Hepatocyte (in vitro differentiated cells): Measurements from ENCODE around the gene PLD3. TPM values are rescaled to one million over a fixed set of nuclear protein-coding genes. Genes with fewer than 3 reads are reported as not detected.

ENCODE experiments used
- DNase-seq: peaks from one replicate; pipeline ENCODE4 v3.0.0-alpha.2; 2016; ENCODE audit warnings: low spot score
- H2AFZ ChIP-seq: fragments of 200-600 bp; sonication (generic); 2 replicates; pipeline ENCODE4 v1.6.0; 2016; ENCODE audit warnings: antibody characterized with exemption, mild to moderate bottlenecking
- H3K27ac ChIP-seq: fragments of 200-600 bp; sonication (generic); 2 replicates; pipeline ENCODE4 v1.5.1; 2016; ENCODE audit warnings: mild to moderate bottlenecking
- H3K27me3 ChIP-seq: fragments of 200-600 bp; sonication (generic); 2 replicates; pipeline ENCODE4 v1.6.1; 2016
- H3K36me3 ChIP-seq: fragments of 200-600 bp; sonication (generic); replicated peaks from 2 replicates; pipeline ENCODE4 v1.5.1; 2016; ENCODE audit warnings: low read depth; ENCODE audit not compliant: insufficient read depth
- H3K4me1 ChIP-seq: fragments of 200-600 bp; sonication (generic); 2 replicates; pipeline ENCODE4 v1.5.1; 2016; ENCODE audit warnings: mild to moderate bottlenecking, moderate library complexity; ENCODE audit not compliant: insufficient read depth
- H3K4me2 ChIP-seq: fragments of 200-600 bp; sonication (generic); 2 replicates; pipeline ENCODE4 v1.6.0; 2016
- H3K4me3 ChIP-seq: fragments of 200-600 bp; sonication (generic); 2 replicates; pipeline ENCODE4 v1.5.1; 2016; ENCODE audit warnings: mild to moderate bottlenecking
- H3K79me2 ChIP-seq: fragments of 200-600 bp; sonication (generic); 2 replicates; pipeline ENCODE4 v1.6.0; 2017; ENCODE audit warnings: mild to moderate bottlenecking
- H3K9me2 ChIP-seq: fragments of 200-600 bp; sonication (generic); replicated peaks from 2 replicates; pipeline ENCODE4 v1.6.0; 2017; ENCODE audit warnings: mild to moderate bottlenecking; ENCODE audit not compliant: insufficient read depth
- H3K9me3 ChIP-seq: fragments of 200-600 bp; sonication (generic); 2 replicates; pipeline ENCODE4 v1.5.1; 2016; ENCODE audit warnings: low read depth, mild to moderate bottlenecking
- H4K20me1 ChIP-seq: fragments of 200-600 bp; sonication (generic); 2 replicates; pipeline ENCODE4 v1.6.0; 2016; ENCODE audit warnings: mild to moderate bottlenecking; ENCODE audit not compliant: insufficient read depth, poor library complexity, severe bottlenecking
- CTCF ChIP-seq: fragments of 200-600 bp; sonication (generic); IDR thresholded peaks from 2 replicates; pipeline ENCODE4 v1.5.1; 2016; ENCODE audit warnings: antibody characterized with exemption, mild to moderate bottlenecking; ENCODE audit not compliant: poor library complexity
- EZH2 ChIP-seq: fragments of 200-600 bp; sonication (generic); IDR thresholded peaks from 2 replicates; pipeline ENCODE4 v1.6.1; 2016; ENCODE audit warnings: antibody characterized with exemption, mild to moderate bottlenecking, borderline replicate concordance
- EZH2phosphoT487 ChIP-seq: fragments of 200-600 bp; sonication (generic); IDR thresholded peaks from one replicate; pipeline ENCODE4 v1.6.1; 2018; ENCODE audit warnings: antibody characterized with exemption, mild to moderate bottlenecking, low read depth, moderate library complexity; ENCODE audit not compliant: unreplicated experiment, severe bottlenecking
- whole genome bisulfite sequencing: methylation state at CpG from one replicate; pipeline ENCODE4 v1.1.6; 2016; ENCODE audit warnings: low lambda C conversion rate; ENCODE audit errors: missing lambda C conversion rate; 5-methylcytosine and 5-hydroxymethylcytosine counted together
- polyA plus RNA-seq: library from polyadenylated mRNA; unstranded; fragments of >200 nt; fragmentation: Nextera tagmentation; extraction: Ambion mirVana; gene quantifications from 2 replicates; pipeline ENCODE4 v1.2.1, GENCODE V29; 2016
- total RNA-seq: library from RNA; depleted of rRNA; stranded (reverse); fragments of >200 nt; gene quantifications from 2 replicates; pipeline ENCODE4 v1.2.3, GENCODE V29; 2014

Gene PLD3
- total RNA-seq: 668 and 805 TPM in 2 replicates
- 1,297 and 1,400 TPM in 2 replicates for polyA plus RNA-seq

- Histone ChIP-seq H4K20me1 (no peaks in the 10 kb centered on the region), H3K27me3 (no peaks in the 10 kb centered on the region), H3K36me3 (no peaks in the 10 kb centered on the region), H3K79me2 (peaks cover 54% of the 10 kb centered on the region), H3K4me3 (peak within 1 kb of the TSS; percentile 82), H3K27ac (peak within 1 kb of the TSS; percentile 54), H3K9me3 (no peaks in the 10 kb centered on the region), H3K4me1 (peaks cover 12% of the 10 kb centered on the region), H3K9me2 (no peaks in the 10 kb centered on the region), H3K4me2 (peak within 1 kb of the TSS; percentile 94), H2AFZ (peak within 1 kb of the TSS; percentile 79)
- no peak for TF ChIP-seq EZH2phosphoT487
- no peak for TF ChIP-seq EZH2
- TF ChIP-seq CTCF: no peak
- peak; percentile 100 for DNase-seq
- WGBS: under 1% methylated on average over 51 of the region's 77 CpGs
Observed at GRCh38 chr19:40348125-40348913, at the start of gene PLD3, which contains the start of gene C19orf47. Gene PLD3 (plus strand): TSS chr19:40348695. CDS start chr19:40366484, 17,789 bp downstream. Gene C19orf47 (minus strand): TSS chr19:40348397. CDS start chr19:40341857, 6,540 bp downstream.

GRCh38 chr19:40300668-40301067 lies 47.8 kb upstream of the PLD3 start:
- Histone ChIP-seq H3K27me3 (no peaks in the 10 kb centered on the region), H4K20me1 (no peaks in the 10 kb centered on the region), H3K9me3 (no peaks in the 10 kb centered on the region), H3K36me3 (no peaks in the 10 kb centered on the region), H3K9me2 (no peaks in the 10 kb centered on the region), H3K27ac (no peak overlapping the region), H3K79me2 (no peaks in the 10 kb centered on the region), H2AFZ (no peak overlapping the region), H3K4me3 (no peak overlapping the region), H3K4me1 (no peaks in the 10 kb centered on the region), H3K4me2 (no peak overlapping the region)
- DNase-seq: no peak
- WGBS: 94% methylated on average over 4 of the region's 4 CpGs
- TF ChIP-seq CTCF: no peak

- H3K4me1 ChIP-seq: no peaks in the 10 kb centered on the region
- H3K27ac ChIP-seq: no peak overlapping the region
- WGBS: 82% methylated on average over 6 of the region's 6 CpGs
Observed at GRCh38 chr19:40302224-40303011, 46.1 kb upstream of the PLD3 start.

More at GRCh38 chr19:40302224-40303011, 46.1 kb upstream of the PLD3 start:
- no peak for DNase-seq
- no peaks in the 10 kb centered on the region for H3K36me3 ChIP-seq
- TF ChIP-seq CTCF (no peak), EZH2 (no peak), EZH2phosphoT487 (no peak)
- H4K20me1 ChIP-seq: no peaks in the 10 kb centered on the region
- H2AFZ ChIP-seq: no peak overlapping the region
- no peak overlapping the region for H3K4me2 ChIP-seq
- no peak overlapping the region for H3K4me3 ChIP-seq
- no peaks in the 10 kb centered on the region for H3K9me3 ChIP-seq
- no peaks in the 10 kb centered on the region for H3K27me3 ChIP-seq
- H3K9me2 ChIP-seq: no peaks in the 10 kb centered on the region
- no peaks in the 10 kb centered on the region for H3K79me2 ChIP-seq
